GM12878 (cell line): Measurements from ENCODE around the gene TADA3. TPM values are rescaled to one million over a fixed set of nuclear protein-coding genes. Genes with fewer than 3 reads are reported as not detected.
A peak's percentile ranks its signal among the peaks of the same experiment; 100 is the strongest.

Experiments used
- ATAC-seq: fragments of 200-7000 bp; cut with Tn5 transposase; 3 replicates; pipeline ENCODE4 v1.9.1; 2020; ENCODE audit warnings: mild to moderate bottlenecking, moderate library complexity
- BruUV-seq: library from RNA; stranded (reverse); fragments of 400-500 nt; replicated peaks from 2 replicates; lab custom pipeline; 2021; lab: Mats Ljungman, UMichigan
- CTCF ChIA-PET: fragments of 300-600 bp; sonication (Branson Sonifier 250); formaldehyde crosslinking; extraction: SDS; loops from one replicate; lab custom pipeline; 2021; ENCODE audit warnings: inconsistent platforms; lab: Yijun Ruan, JAX
- POLR2A ChIA-PET: fragments of 350-600 bp; formaldehyde crosslinking; extraction: SDS; loops from one replicate; lab custom pipeline; 2021; ENCODE audit warnings: inconsistent platforms; lab: Charles Lee
- RAD21 ChIA-PET: fragments of 300-600 bp; sonication (Branson Sonifier 250); formaldehyde crosslinking; loops from one replicate; lab custom pipeline; 2023; ENCODE audit warnings: antibody characterized with exemption; ENCODE audit not compliant: unreplicated experiment; lab: Charles Lee
- SMC1A ChIA-PET: fragments of 300-600 bp; sonication (Branson Sonifier 250); formaldehyde crosslinking; loops from one replicate; lab custom pipeline; 2023; ENCODE audit not compliant: unreplicated experiment, uncharacterized antibody; lab: Charles Lee
- DNase-seq: peaks from one replicate; pipeline ENCODE4 v3.0.0-alpha.2; 2011; ENCODE audit warnings: low read depth, low spot score
- FAIRE-seq: peaks from 3 replicates; lab custom pipeline; 2011; peaks lifted over from hg19 to GRCh38; lab: Jason Lieb, UNC
- H2AFZ ChIP-seq: 2 replicates; pipeline ENCODE4 v1.6.0; 2011; ENCODE audit warnings: low read depth, low read length, control low read depth; ENCODE audit not compliant: control insufficient read depth
- H3K27ac ChIP-seq: 2 replicates; pipeline ENCODE4 v1.5.1; 2011; ENCODE audit warnings: control low read depth; ENCODE audit not compliant: control insufficient read depth, insufficient read depth
- H3K27me3 ChIP-seq, 2 experiments: replicated peaks in 1 of 2; 2 replicates each; pipeline versions ENCODE4 v1.6.0 to v1.6.1; 2011; ENCODE audit warnings: low read length in 1 of 2; ENCODE audit not compliant: control insufficient read depth in 2 of 2, insufficient read depth in 2 of 2
- H3K36me3 ChIP-seq, 2 experiments: 2 replicates each; pipeline ENCODE4 v1.5.1; 2011; ENCODE audit warnings: low read length in 1 of 2; ENCODE audit not compliant: control insufficient read depth in 2 of 2, insufficient read depth in 2 of 2
- H3K4me1 ChIP-seq: 2 replicates; pipeline ENCODE4 v1.6.1; 2011; ENCODE audit warnings: mild to moderate bottlenecking, low read length, moderate library complexity, mixed read lengths; ENCODE audit not compliant: control insufficient read depth, insufficient read depth
- H3K4me2 ChIP-seq: 2 replicates; pipeline ENCODE4 v1.6.0; 2011; ENCODE audit warnings: control low read depth; ENCODE audit not compliant: control insufficient read depth, insufficient read depth
- H3K4me3 ChIP-seq: fragments of 200-600 bp; sonication (generic); 2 replicates; pipeline ENCODE4 v1.5.1; 2016
- H3K79me2 ChIP-seq: 2 replicates; pipeline ENCODE4 v1.6.0; 2011; ENCODE audit warnings: low read length; ENCODE audit not compliant: control insufficient read depth, insufficient read depth
- H3K9ac ChIP-seq: 2 replicates; pipeline ENCODE4 v1.8.0; 2011; ENCODE audit warnings: low read length, control low read depth, mixed read lengths; ENCODE audit not compliant: control insufficient read depth, insufficient read depth
- H3K9me3 ChIP-seq: replicated peaks from 3 replicates; pipeline ENCODE4 v1.5.1; 2011; ENCODE audit warnings: mild to moderate bottlenecking, low read length; ENCODE audit not compliant: control insufficient read depth, insufficient read depth
- H4K20me1 ChIP-seq: 2 replicates; pipeline ENCODE4 v1.6.0; 2011; ENCODE audit not compliant: control insufficient read depth, insufficient read depth
- FOXM1 ChIP-seq: IDR thresholded peaks from 2 replicates; pipeline ENCODE4 v1.6.1; 2012; ENCODE audit warnings: low read depth, mild to moderate bottlenecking, inconsistent platforms, low read length, moderate library complexity
- GATAD2B ChIP-seq: fragments of 450-650 bp; conservative IDR thresholded peaks from 2 replicates; pipeline ENCODE4 v1.6.1; 2017; ENCODE audit warnings: low read depth, mild to moderate bottlenecking, moderate library complexity
- HCFC1 ChIP-seq: fragments of 150-350 bp; IDR thresholded peaks from 2 replicates; pipeline ENCODE4 v1.6.1; 2014; ENCODE audit warnings: low read length
- HDAC6 ChIP-seq: fragments of 200-600 bp; sonication (generic); IDR thresholded peaks from one replicate; pipeline ENCODE4 v1.8.0; 2017; ENCODE audit warnings: antibody characterized with exemption; ENCODE audit not compliant: unreplicated experiment
- POLR2AphosphoS5 ChIP-seq: IDR thresholded peaks from 2 replicates; pipeline ENCODE4 v1.6.1; 2011; ENCODE audit warnings: mild to moderate bottlenecking, low read length, inconsistent platforms
- SMAD5 ChIP-seq: IDR thresholded peaks from 2 replicates; pipeline ENCODE4 v1.6.1; 2016; ENCODE audit warnings: antibody characterized with exemption, low read depth
- SMARCA5 ChIP-seq: fragments of 450-650 bp; IDR thresholded peaks from 2 replicates; pipeline ENCODE4 v1.6.1; 2017; ENCODE audit warnings: mild to moderate bottlenecking
- SUPT20H ChIP-seq: IDR thresholded peaks from 2 replicates; pipeline ENCODE4 v1.6.1; 2011; ENCODE audit warnings: low read depth, mild to moderate bottlenecking, low read length, moderate library complexity, borderline replicate concordance; ENCODE audit not compliant: control insufficient read depth
- YY1 ChIP-seq: IDR thresholded peaks from 2 replicates; pipeline ENCODE4 v1.6.1; 2011; ENCODE audit warnings: low read depth, mild to moderate bottlenecking, low read length
- WGBS: methylation state at CpG from one replicate; pipeline ENCODE4 v1.1.6; 2016; ENCODE audit warnings: low lambda C conversion rate; ENCODE audit not compliant: insufficient replicate concordance, insufficient coverage; ENCODE audit errors: missing lambda C conversion rate; 5-methylcytosine and 5-hydroxymethylcytosine counted together
- in situ Hi-C: fragments of 300-500 bp; cut with MboI; formaldehyde crosslinking; loops from 9 replicates; pipeline ENCODE4 v1.14.3; 2018; ENCODE audit warnings: mixed read lengths
- intact Hi-C: fragments of 100-400 bp; cut with micrococcal nuclease; formaldehyde crosslinking; loops from one replicate; pipeline ENCODE4 v1.14.2; 2022; ENCODE audit not compliant: unreplicated experiment
- polyA plus RNA-seq, 11 experiments: library from polyadenylated mRNA; depleted of rRNA in 4 of 11; unstranded in 6 of 11; stranded (reverse) in 5 of 11; fragments of >200 nt; fragmentation: Nextera tagmentation in 4 of 11; fragmentation: Illumina TruSeq in 1 of 11; extraction: Ambion mirVana in 4 of 11; extraction: Trizol in 1 of 11; gene quantifications; 1 replicate in 1 of 11; 2 replicates in 10 of 11; pipeline versions ENCODE4 v1.2.1 to v1.2.3, GENCODE V29; 2011 to 2016; ENCODE audit warnings: inconsistent platforms in 2 of 11, missing spikeins in 2 of 11, low read depth in 1 of 11
- total RNA-seq, 4 experiments: library from RNA; depleted of rRNA in 3 of 4; stranded (reverse); fragments of >200 nt in 3 of 4; fragmentation: Illumina TruSeq in 1 of 4; extraction: Trizol in 1 of 4; gene quantifications; 2 replicates each; pipeline versions ENCODE4 v1.2.1 to v1.2.3, GENCODE V29; 2013 to 2021
- TF ChIP-seq, protein P1 (sequence below): fragments of 450-650 bp; IDR thresholded peaks from 2 replicates; pipeline ENCODE4 v1.6.1; 2017; ENCODE audit warnings: mild to moderate bottlenecking

TADA3 gene
- total and polyA plus RNA-seq, 10 of the 15 experiments (the other 5 are each of a cell fraction or from before 2014, with no cell fraction given), result 2.6 to 71.2 (median 51.0) TPM

DNA sequence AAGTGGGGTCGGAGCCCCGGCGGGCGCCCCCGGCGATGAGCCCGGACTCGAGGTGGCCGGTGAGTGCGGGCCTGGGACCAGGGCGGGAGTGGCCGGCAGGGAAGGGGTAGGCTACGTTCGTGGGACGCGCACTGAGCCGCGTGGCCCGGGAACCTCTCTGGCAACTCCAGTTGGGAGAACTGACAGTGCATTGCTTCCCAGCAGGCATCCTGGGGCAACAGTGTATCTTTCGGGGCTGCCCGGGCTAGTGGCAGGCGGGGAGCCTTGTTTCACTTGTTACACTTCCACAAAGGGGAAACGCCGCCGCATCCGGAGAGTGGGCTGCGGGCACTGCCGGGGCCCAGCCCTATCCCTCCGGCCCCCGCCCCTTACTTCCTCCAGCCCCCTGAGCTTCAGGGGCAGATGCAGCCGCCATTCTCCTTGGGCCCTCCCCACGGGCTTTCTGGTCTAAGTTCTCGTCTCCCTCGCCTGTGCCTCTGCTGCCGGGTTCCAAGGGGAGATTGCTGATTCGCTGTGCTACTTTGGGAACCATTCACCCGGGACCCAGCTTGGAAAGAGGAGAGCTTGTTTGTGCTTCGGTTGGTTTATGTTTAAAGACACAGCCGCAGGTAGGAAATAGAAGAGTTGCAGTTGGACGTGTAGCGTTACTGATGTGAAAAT is 60.1 kb downstream of the TADA3 start:
- peaks cover 3% of the 10 kb centered on the region for H4K20me1 ChIP-seq
- TF ChIP-seq SMARCA5 (no peak), SMAD5 (no peak), HDAC6 (no peak), FOXM1 (no peak), SUPT20H (no peak), HCFC1 (no peak), YY1 (peak; percentile 47; the same call in 1 of the 2 replicates), POLR2AphosphoS5 (peak; percentile 58), GATAD2B (no peak)
- TF ChIP-seq, protein P1, sequence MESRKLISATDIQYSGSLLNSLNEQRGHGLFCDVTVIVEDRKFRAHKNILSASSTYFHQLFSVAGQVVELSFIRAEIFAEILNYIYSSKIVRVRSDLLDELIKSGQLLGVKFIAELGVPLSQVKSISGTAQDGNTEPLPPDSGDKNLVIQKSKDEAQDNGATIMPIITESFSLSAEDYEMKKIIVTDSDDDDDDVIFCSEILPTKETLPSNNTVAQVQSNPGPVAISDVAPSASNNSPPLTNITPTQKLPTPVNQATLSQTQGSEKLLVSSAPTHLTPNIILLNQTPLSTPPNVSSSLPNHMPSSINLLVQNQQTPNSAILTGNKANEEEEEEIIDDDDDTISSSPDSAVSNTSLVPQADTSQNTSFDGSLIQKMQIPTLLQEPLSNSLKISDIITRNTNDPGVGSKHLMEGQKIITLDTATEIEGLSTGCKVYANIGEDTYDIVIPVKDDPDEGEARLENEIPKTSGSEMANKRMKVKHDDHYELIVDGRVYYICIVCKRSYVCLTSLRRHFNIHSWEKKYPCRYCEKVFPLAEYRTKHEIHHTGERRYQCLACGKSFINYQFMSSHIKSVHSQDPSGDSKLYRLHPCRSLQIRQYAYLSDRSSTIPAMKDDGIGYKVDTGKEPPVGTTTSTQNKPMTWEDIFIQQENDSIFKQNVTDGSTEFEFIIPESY, result no peak
- peak overlapping the region; percentile 100 for H3K27ac ChIP-seq
- ATAC-seq (peak; percentile 13), FAIRE-seq (no peak), DNase-seq (no peak)
- ChIA-PET CTCF (interaction anchor here (0.8 to 2.8 kb wide), 8 partner anchors 11 to 370 kb away, joined by 3 to 24 read pairs (median 3); partner anchors contain the start of genes MTMR14 and OGG1), SMC1A (interaction anchor here (0.7 to 2.7 kb wide), 7 partner anchors 17 to 228 kb away, joined by 3 to 16 read pairs (median 3); partner anchors contain the start of genes MTMR14 and OGG1), POLR2A (interaction anchor here (0.6 to 1.8 kb wide), 7 partner anchors 15 to 1006 kb away, joined by 3 to 10 read pairs (median 3); partner anchors contain the start of genes ARPC4, TADA3 and THUMPD3), RAD21 (interaction anchor here (1.0 to 1.9 kb wide), 6 partner anchors 18 to 228 kb away, joined by 3 to 8 read pairs (median 3); partner anchors contain the start of gene OGG1)
- no TSS peak for BruUV-seq
- in situ Hi-C loops, result no loop called here
- H3K4me2 ChIP-seq, result peak overlapping the region; percentile 97
- intact Hi-C loops, result loop anchor here (5.0 to 10.0 kb wide), 3 partner anchors 60 to 377 kb away; partner anchors contain the start of genes ARPC4 and TADA3
- H3K9ac ChIP-seq, result peak overlapping the region; percentile 98
- WGBS, result 1% methylated on average over 36 of the region's 41 CpGs
- H2AFZ ChIP-seq, result peak overlapping the region; percentile 99
- peaks cover 12% of the 10 kb centered on the region for H3K4me1 ChIP-seq
- no peaks in the 10 kb centered on the region for H3K27me3 ChIP-seq
- peaks cover 2 to 17% of the 10 kb centered on the region in 2 experiments for H3K36me3 ChIP-seq
- peaks cover 33% of the 10 kb centered on the region for H3K79me2 ChIP-seq
- peak overlapping the region; percentile 94 for H3K4me3 ChIP-seq
- H3K9me3 ChIP-seq, result no peaks in the 10 kb centered on the region
